Left lung (tissue), 10 donors: ENCODE data around the gene NOTCH1. TPM values are rescaled to one million over a fixed set of nuclear protein-coding genes. Genes with fewer than 3 reads are reported as not detected.

Experiments used
- ATAC-seq: fragments of 200-7000 bp; cut with Tn5 transposase; one replicate; pipeline ENCODE4 v1.9.1; 2020; ENCODE audit warnings: moderate library complexity
- DNase-seq, 4 donors: peaks; one replicate each; pipeline ENCODE4 v3.0.0-alpha.2; 2013 to 2020
- H3K27ac ChIP-seq, 2 donors: fragments of 200-600 bp; sonication (generic) in 1 of 2; one replicate each; pipeline versions ENCODE4 v1.5.0 to v1.8.0; 2020 to 2021
- H3K27me3 ChIP-seq, 2 donors: fragments of 200-600 bp; sonication (generic) in 1 of 2; one replicate each; pipeline versions ENCODE4 v1.5.0 to v1.8.0; 2020 to 2021
- H3K36me3 ChIP-seq, 2 donors: fragments of 200-600 bp; sonication (generic) in 1 of 2; one replicate each; pipeline versions ENCODE4 v1.5.0 to v1.8.0; 2020 to 2021
- H3K4me1 ChIP-seq, 2 donors: fragments of 200-600 bp; one replicate each; pipeline ENCODE4 v1.8.0; 2021
- H3K4me3 ChIP-seq, 2 donors: fragments of 200-600 bp; sonication (generic) in 1 of 2; one replicate each; pipeline versions ENCODE4 v1.5.0 to v1.8.0; 2020 to 2021; ENCODE audit warnings: mild to moderate bottlenecking in 1 of 2
- H3K9me3 ChIP-seq, 2 donors: fragments of 200-600 bp; sonication (generic) in 1 of 2; one replicate each; pipeline versions ENCODE4 v1.5.0 to v1.8.0; 2020 to 2021
- CTCF ChIP-seq, 2 donors: fragments of 200-600 bp; sonication (generic) in 1 of 2; IDR thresholded peaks; one replicate each; pipeline versions ENCODE4 v1.5.0 to v1.8.0; 2021; ENCODE audit warnings: antibody characterized with exemption in 2 of 2
- intact Hi-C, 2 donors: fragments of 100-400 bp; cut with DNase I; formaldehyde crosslinking; loops; one replicate each; pipeline versions ENCODE4 v1.11.2 to v1.14.2; 2022
- polyA plus RNA-seq, 6 donors: library from polyadenylated mRNA; unstranded; fragments of 120-200 nt; gene quantifications; one replicate each; pipeline ENCODE4 v1.2.1, GENCODE V29; 2013; ENCODE audit not compliant: insufficient read length in 6 of 6
- total RNA-seq, 2 donors: library from RNA; stranded (reverse); fragmentation: NEBNext Ultra II Directional; extraction: Animal tissue kit (Norgen Biotek cat#: 25700); gene quantifications; one replicate each; pipeline ENCODE4 v1.2.1, GENCODE V29; 2021
- donor health status: DM: no; HTN: yes; CAD: no.
- donor health status: DM: no; HTN: no; CAD: no.

Gene NOTCH1
- total and polyA plus RNA-seq, 8 donors, result 21.7 to 102 (median 33.7) TPM

- Histone ChIP-seq H3K9me3 (no peaks in the 10 kb centered on the region), H3K4me1 (no peaks in the 10 kb centered on the region), H3K27me3 (no peaks in the 10 kb centered on the region), H3K4me3 (no peak overlapping the region), H3K36me3 (peaks cover 0 to 100% of the 10 kb centered on the region in 2 donors), H3K27ac (no peak overlapping the region)
- no peak for TF ChIP-seq CTCF (IDR thresholded peaks at IDR 0.05)
- ATAC-seq (no peak), DNase-seq (no peak)
- intact Hi-C loops, result no loop called here
These were observed 73.1 kb downstream of the NOTCH1 start for GRCh38 chr9:136472640-136473353.

- TF ChIP-seq CTCF (IDR thresholded peaks at IDR 0.05), result no peak
- Histone ChIP-seq H3K36me3 (peaks cover 0 to 100% of the 10 kb centered on the region in 2 donors), H3K9me3 (no peaks in the 10 kb centered on the region)
These were observed 73.9 kb downstream of the NOTCH1 start for GRCh38 chr9:136471802-136472487.

GRCh38 chr9:136470792-136471469 lies 74.9 kb downstream of the NOTCH1 start:
- Histone ChIP-seq H3K36me3 (peaks cover 0 to 100% of the 10 kb centered on the region in 2 donors), H3K27ac (no peak overlapping the region), H3K4me1 (no peaks in the 10 kb centered on the region), H3K9me3 (no peaks in the 10 kb centered on the region), H3K4me3 (no peak overlapping the region), H3K27me3 (no peaks in the 10 kb centered on the region)
- no peak for DNase-seq
- ATAC-seq, result no peak
- intact Hi-C loops, result no loop called here
- no peak for TF ChIP-seq CTCF (IDR thresholded peaks at IDR 0.05)

More at GRCh38 chr9:136471802-136472487, 73.9 kb downstream of the NOTCH1 start:
- no peak for ATAC-seq
- Histone ChIP-seq H3K27me3 (no peaks in the 10 kb centered on the region), H3K4me1 (no peaks in the 10 kb centered on the region), H3K27ac (no peak overlapping the region), H3K4me3 (no peak overlapping the region)
- intact Hi-C loops, result no loop called here
- DNase-seq, result no peak

- Histone ChIP-seq H3K36me3 (peaks cover 0 to 100% of the 10 kb centered on the region in 2 donors), H3K4me1 (no peaks in the 10 kb centered on the region), H3K27me3 (no peaks in the 10 kb centered on the region), H3K9me3 (no peaks in the 10 kb centered on the region), H3K4me3 (no peak overlapping the region), H3K27ac (no peak overlapping the region)
- intact Hi-C loops, result no loop called here
- TF ChIP-seq CTCF (IDR thresholded peaks at IDR 0.05), result no peak
- DNase-seq, result no peak
- no peak for ATAC-seq
These were observed 75.5 kb downstream of the NOTCH1 start for GRCh38 chr9:136470356-136470755.

GRCh38 chr9:136467766-136468165 lies 78.1 kb downstream of the NOTCH1 start:
- Histone ChIP-seq H3K27ac (no peak overlapping the region), H3K9me3 (no peaks in the 10 kb centered on the region), H3K27me3 (no peaks in the 10 kb centered on the region), H3K4me3 (no peak overlapping the region), H3K4me1 (no peaks in the 10 kb centered on the region), H3K36me3 (peaks cover 0 to 100% of the 10 kb centered on the region in 2 donors)
- ATAC-seq, result no peak
- no peak for TF ChIP-seq CTCF (IDR thresholded peaks at IDR 0.05)
- intact Hi-C loops, result no loop called here
- DNase-seq, result no peak
